IPS-15b (cell line): ENCODE data around the gene MLXIP.

ENCODE experiments used
- H3K27me3 ChIP-seq: one replicate; pipeline ENCODE4 v1.6.1; 2013; ENCODE audit warnings: low read length; ENCODE audit not compliant: control insufficient read depth, insufficient read depth
- H3K36me3 ChIP-seq: one replicate; pipeline ENCODE4 v1.6.1; 2013; ENCODE audit warnings: low read length; ENCODE audit not compliant: control insufficient read depth, insufficient read depth
- H3K4me1 ChIP-seq: one replicate; pipeline ENCODE4 v1.6.1; 2013; ENCODE audit warnings: mild to moderate bottlenecking, low read length; ENCODE audit not compliant: control insufficient read depth, insufficient read depth
- H3K4me3 ChIP-seq: one replicate; pipeline ENCODE4 v1.5.1; 2013; ENCODE audit warnings: low read depth, low read length
- H3K9ac ChIP-seq: one replicate; pipeline ENCODE4 v1.6.1; 2013; ENCODE audit warnings: low read depth, mild to moderate bottlenecking, low read length
- H3K9me3 ChIP-seq: one replicate; pipeline ENCODE4 v1.6.1; 2013; ENCODE audit warnings: mild to moderate bottlenecking, low read length; ENCODE audit not compliant: control insufficient read depth, insufficient read depth

MLXIP gene

DNA sequence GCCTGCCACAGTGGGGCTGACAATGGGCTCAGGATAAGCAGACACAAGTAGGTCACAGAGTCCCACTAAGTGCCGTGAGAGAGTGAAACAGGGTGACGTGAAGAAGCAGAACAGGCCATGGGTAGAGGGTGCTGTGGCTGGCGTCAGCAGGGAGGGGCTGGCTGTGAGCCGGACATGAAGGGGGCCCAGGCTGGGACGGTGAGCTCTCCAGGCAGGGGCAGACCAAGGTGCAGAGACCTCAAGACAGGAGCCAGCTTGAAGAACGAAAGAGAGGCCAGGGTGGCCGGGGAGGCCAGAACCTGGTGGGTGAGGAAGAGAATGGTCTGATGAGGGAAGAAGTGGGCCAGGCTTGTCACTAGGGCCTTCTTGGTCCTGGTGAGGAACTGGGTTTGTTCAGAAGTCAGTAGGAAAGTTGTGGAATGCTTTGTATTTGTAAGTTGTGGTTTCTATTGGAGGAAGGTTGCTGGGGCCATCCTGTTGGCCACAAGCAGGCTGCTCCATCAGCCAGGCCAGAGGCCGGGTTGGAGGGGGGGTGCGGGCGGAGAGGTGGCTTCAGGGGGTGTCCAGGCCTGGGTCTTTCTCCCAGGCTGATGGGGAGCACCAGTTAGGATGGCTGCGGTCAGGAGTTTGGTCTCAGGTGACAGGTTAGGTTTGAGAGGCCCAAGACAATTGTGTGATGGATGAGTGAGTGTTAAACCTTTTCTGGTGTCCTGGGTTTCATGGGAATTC lies 21.4 kb upstream of the MLXIP start:
- Histone ChIP-seq H3K9me3 (no peaks in the 10 kb centered on the region), H3K9ac (no peak overlapping the region), H3K36me3 (peaks cover 10% of the 10 kb centered on the region), H3K4me3 (no peak overlapping the region), H3K27me3 (no peaks in the 10 kb centered on the region), H3K4me1 (no peaks in the 10 kb centered on the region)

- Histone ChIP-seq H3K27me3 (no peaks in the 10 kb centered on the region), H3K4me1 (no peaks in the 10 kb centered on the region), H3K9ac (no peak overlapping the region), H3K9me3 (no peaks in the 10 kb centered on the region), H3K36me3 (peaks cover 10% of the 10 kb centered on the region), H3K4me3 (no peak overlapping the region)
Observed at GRCh38 chr12:122057769-122058168, 20.8 kb upstream of the MLXIP start.

- Histone ChIP-seq H3K27me3 (no peaks in the 10 kb centered on the region), H3K36me3 (peaks cover 10% of the 10 kb centered on the region), H3K4me1 (peaks cover 5% of the 10 kb centered on the region), H3K9me3 (no peaks in the 10 kb centered on the region), H3K4me3 (no peak overlapping the region), H3K9ac (no peak overlapping the region)
Observed at GRCh38 chr12:122058549-122059149, 19.9 kb upstream of the MLXIP start.

DNA sequence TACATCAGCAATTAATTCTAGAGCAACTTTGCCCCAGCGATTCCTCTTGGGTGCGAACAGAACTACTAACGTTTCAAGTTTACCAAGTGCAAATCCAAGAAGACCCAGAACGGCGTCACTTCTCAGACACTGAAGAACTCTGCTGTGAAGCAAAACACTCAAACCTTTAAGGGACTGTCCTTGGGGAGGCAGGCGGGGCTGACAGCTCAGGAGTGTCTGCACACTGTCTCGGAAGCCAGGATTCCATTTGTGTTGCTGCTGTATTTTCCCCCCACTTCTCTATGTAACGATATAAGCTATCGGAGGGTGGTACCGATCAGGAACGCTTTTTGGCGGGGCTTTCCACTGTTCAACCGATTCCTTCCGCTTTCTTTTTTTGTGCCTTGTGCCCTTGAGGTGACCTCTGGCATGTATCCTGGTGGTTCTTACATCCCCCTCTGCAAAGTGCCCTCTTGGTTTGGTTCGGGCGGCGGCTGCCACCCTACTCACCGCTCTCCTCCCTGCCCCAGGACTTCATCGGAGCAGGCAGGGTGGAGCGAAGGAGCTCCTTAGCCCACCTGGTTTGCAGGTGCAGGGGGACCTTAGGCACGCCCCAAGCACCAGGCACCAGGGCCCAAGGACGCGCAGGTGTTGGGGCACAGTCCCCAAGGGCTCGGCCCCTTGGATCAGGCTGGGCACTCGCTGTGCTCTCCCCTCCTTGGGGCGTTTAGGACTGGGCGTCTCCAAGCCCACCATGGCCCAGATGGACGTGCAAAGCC lies 19.2 kb upstream of the MLXIP start:
- Histone ChIP-seq H3K9ac (no peak overlapping the region), H3K4me1 (peaks cover 9% of the 10 kb centered on the region), H3K27me3 (no peaks in the 10 kb centered on the region), H3K4me3 (no peak overlapping the region), H3K9me3 (no peaks in the 10 kb centered on the region), H3K36me3 (peaks cover 10% of the 10 kb centered on the region)

DNA sequence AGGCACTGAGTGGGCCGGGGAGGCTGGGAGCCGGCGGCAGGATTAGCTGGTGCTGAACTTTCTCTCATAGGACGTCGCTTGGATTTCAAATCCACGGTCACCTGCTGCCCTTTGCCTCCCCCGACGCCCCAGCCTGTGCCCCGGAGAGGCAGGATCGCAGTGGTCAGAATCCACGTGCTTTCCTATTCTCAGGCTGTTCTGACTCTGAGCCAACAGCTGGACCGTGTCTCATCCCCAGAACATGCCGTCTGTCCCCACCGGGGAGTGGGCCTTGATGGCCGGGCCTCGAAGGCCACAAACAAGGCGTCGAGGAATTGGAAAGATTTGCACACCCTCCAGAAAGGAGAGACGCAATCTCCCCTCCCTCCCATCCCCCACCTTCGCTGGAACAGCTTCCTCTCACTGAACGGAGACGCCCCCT lies 18.5 kb upstream of the MLXIP start:
- no peak overlapping the region for H3K4me3 ChIP-seq
- H3K36me3 ChIP-seq, result peaks cover 10% of the 10 kb centered on the region
- peaks cover 14% of the 10 kb centered on the region for H3K4me1 ChIP-seq
- H3K27me3 ChIP-seq, result no peaks in the 10 kb centered on the region
- H3K9me3 ChIP-seq, result no peaks in the 10 kb centered on the region
- H3K9ac ChIP-seq, result no peak overlapping the region

DNA sequence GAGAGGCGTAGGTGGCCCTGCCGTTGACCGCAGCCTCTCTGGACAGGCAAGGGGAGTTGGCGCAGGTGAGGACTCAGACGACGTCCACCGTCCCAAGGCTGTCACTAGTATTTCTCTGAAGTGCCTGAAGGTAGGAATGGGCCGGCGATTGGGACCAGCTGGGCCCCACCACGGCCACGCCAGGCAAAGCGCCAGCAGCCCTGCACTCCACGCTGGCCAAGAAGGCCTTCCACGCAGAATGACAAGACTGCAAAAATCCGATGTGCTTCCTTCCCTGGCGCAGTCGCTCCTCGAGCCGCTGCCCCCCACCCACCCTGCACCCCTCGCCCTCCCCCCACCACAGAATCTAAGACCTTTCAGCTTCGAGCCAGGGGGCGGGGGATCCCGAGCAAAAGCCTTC lies 17.3 kb upstream of the MLXIP start:
- peaks cover 10% of the 10 kb centered on the region for H3K36me3 ChIP-seq
- H3K4me1 ChIP-seq, result peaks cover 17% of the 10 kb centered on the region
- no peak overlapping the region for H3K9ac ChIP-seq
- H3K9me3 ChIP-seq, result no peaks in the 10 kb centered on the region
- no peak overlapping the region for H3K4me3 ChIP-seq
- H3K27me3 ChIP-seq, result no peaks in the 10 kb centered on the region

- peaks cover 17% of the 10 kb centered on the region for H3K4me1 ChIP-seq
- H3K9ac ChIP-seq, result peak overlapping the region; percentile 24
- peaks cover 10% of the 10 kb centered on the region for H3K36me3 ChIP-seq
- H3K9me3 ChIP-seq, result no peaks in the 10 kb centered on the region
- H3K27me3 ChIP-seq, result no peaks in the 10 kb centered on the region
- no peak overlapping the region for H3K4me3 ChIP-seq
Observed at GRCh38 chr12:122062832-122063693, 15.5 kb upstream of the MLXIP start.

DNA sequence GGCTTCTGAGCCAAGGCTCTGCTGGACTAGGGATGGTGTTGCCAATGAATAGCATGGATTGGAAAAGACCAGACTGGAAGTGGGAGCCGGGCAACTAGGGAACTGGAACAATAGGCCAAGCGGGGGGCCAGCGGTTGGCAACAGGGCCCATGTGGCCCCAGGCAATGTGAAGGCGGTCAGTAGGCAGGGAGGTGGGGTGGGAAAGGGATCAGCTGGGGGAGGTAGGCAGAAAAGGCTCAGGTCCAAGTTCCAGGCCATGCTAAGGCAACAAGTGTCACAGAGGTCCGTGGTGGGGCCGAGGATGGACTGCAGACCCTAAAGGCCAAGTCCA lies 14.9 kb upstream of the MLXIP start:
- Histone ChIP-seq H3K27me3 (no peaks in the 10 kb centered on the region), H3K9me3 (no peaks in the 10 kb centered on the region), H3K9ac (no peak overlapping the region), H3K36me3 (peaks cover 10% of the 10 kb centered on the region), H3K4me3 (no peak overlapping the region), H3K4me1 (peaks cover 17% of the 10 kb centered on the region)

- H3K4me3 ChIP-seq, result peak overlapping the region; percentile 53
- H3K27me3 ChIP-seq, result no peaks in the 10 kb centered on the region
- peak overlapping the region; percentile 48 for H3K9ac ChIP-seq
- H3K4me1 ChIP-seq, result peaks cover 17% of the 10 kb centered on the region
- peaks cover 7% of the 10 kb centered on the region for H3K36me3 ChIP-seq
- no peaks in the 10 kb centered on the region for H3K9me3 ChIP-seq
Observed at GRCh38 chr12:122064025-122064777, 14.4 kb upstream of the MLXIP start.

- H3K9me3 ChIP-seq, result no peaks in the 10 kb centered on the region
- peaks cover 17% of the 10 kb centered on the region for H3K4me1 ChIP-seq
- no peaks in the 10 kb centered on the region for H3K36me3 ChIP-seq
- H3K4me3 ChIP-seq, result peak overlapping the region; percentile 53
- H3K27me3 ChIP-seq, result no peaks in the 10 kb centered on the region
- peak overlapping the region; percentile 60 for H3K9ac ChIP-seq
Observed at GRCh38 chr12:122064780-122065588, 13.6 kb upstream of the MLXIP start.
